Fibroblast of upper back skin (primary cell): ENCODE measurements around the gene PARS2.
A peak's percentile ranks its signal among the peaks of the same experiment; 100 is the strongest.

Experiments
- DNase-seq: peaks from one replicate; pipeline ENCODE4 v3.0.0-alpha.2; 2013

PARS2 gene

GRCh38 chr1:54716299-54717047 lies 47.9 kb downstream of the PARS2 start:
- DNase-seq = peak; percentile 49

DNA sequence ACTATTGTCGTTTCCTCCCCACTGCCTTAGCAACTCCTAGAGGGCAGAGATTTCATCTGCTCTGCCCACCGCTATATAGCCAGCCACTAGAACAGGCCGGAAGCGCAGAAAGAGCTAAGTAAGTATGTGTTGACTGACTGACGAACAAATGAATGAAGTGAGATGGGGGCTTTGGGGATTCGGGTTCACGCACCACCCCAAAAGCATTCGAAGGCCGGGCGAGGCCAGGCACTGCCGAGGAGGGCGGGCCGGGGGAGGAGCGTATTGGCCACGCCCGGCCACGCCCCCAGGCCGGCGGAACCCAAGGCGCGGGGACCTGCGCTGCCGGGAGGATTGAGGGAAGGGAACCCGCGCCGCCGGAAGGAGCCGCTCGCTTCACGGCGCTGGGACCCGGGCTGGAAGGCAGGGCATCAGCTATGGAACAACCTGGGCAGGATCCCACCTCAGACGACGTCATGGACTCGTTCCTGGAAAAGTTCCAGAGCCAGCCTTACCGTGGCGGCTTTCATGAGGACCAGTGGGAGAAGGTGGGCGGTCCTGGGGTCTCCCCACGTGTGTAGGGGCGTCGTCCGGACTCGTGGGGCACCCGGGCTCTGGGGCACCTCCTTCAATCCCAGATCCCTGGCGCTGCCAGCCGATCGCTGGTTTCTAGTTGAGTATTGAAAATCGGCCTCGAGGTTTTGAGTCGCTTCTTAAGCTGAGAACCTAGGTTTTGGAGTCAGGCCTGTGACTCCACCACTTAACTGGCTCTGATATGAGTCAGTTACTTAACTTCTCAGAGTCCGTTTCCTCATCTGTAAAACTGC lies 48.6 kb downstream of the PARS2 start, which contains the start of gene TTC4:
TSS of gene TTC4 (plus strand) at position 369 of the 806 bp plus-strand sequence. CDS start at position 417, 48 bp downstream.
- DNase-seq = peak; percentile 74

GRCh38 chr1:54714881-54715492 lies 49.3 kb downstream of the PARS2 start:
- no peak for DNase-seq

- DNase-seq = no peak
These were observed 52.8 kb downstream of the PARS2 start for GRCh38 chr1:54711536-54711935.

GRCh38 chr1:54710841-54711240 lies 53.5 kb downstream of the PARS2 start:
- DNase-seq = no peak

GRCh38 chr1:54710434-54710833 lies 53.9 kb downstream of the PARS2 start:
- DNase-seq = peak; percentile 6

GRCh38 chr1:54709547-54710292 lies 54.6 kb downstream of the PARS2 start:
- no peak for DNase-seq

DNA sequence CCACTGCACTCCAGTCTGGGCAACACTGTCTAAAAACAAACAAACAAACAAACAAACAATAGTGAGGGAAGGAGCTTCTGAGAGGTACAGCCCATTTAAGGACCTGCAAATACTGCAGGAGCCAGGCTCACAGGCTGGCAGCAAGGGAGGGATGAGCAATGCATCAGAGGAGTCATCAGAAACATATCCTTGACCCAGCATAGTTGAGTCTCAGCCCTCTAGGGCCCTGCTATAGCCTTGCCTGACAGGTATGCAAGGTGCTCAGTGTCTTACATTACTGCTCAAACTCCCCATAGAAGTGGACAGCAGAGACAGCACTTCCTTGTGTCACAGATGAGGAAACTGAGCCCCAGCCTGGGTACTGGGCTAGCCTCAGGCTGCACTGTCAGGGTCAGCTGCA lies 55.9 kb downstream of the PARS2 start:
- no peak for DNase-seq
